Neural progenitor cell (in vitro differentiated cells): ENCODE measurements around the gene TMPRSS4. TPM values are rescaled to one million over a fixed set of nuclear protein-coding genes. Genes with fewer than 3 reads are reported as not detected.

Experiments used
- DNase-seq: peaks from one replicate; pipeline ENCODE4 v3.0.0-alpha.2; 2016; ENCODE audit warnings: low spot score
- H2AFZ ChIP-seq: fragments of 200-600 bp; sonication (generic); replicated peaks from 2 replicates; pipeline ENCODE4 v1.6.1; 2016; ENCODE audit warnings: antibody characterized with exemption
- H3F3A ChIP-seq: fragments of 200-600 bp; sonication (generic); 2 replicates; pipeline ENCODE4 v1.6.1; 2016; ENCODE audit warnings: antibody characterized with exemption, low read depth
- H3K27ac ChIP-seq: fragments of 200-600 bp; sonication (generic); 2 replicates; pipeline ENCODE4 v1.5.1; 2016; ENCODE audit warnings: mild to moderate bottlenecking
- H3K27me3 ChIP-seq: fragments of 200-600 bp; sonication (generic); 2 replicates; pipeline ENCODE4 v1.6.1; 2016; ENCODE audit warnings: mild to moderate bottlenecking, moderate library complexity
- H3K36me3 ChIP-seq: fragments of 200-600 bp; sonication (generic); 2 replicates; pipeline ENCODE4 v1.5.1; 2016
- H3K4me1 ChIP-seq: fragments of 200-600 bp; sonication (generic); 2 replicates; pipeline ENCODE4 v1.6.1; 2016; ENCODE audit warnings: mixed run types
- H3K4me2 ChIP-seq: fragments of 200-600 bp; sonication (generic); 2 replicates; pipeline ENCODE4 v1.6.1; 2016
- H3K4me3 ChIP-seq: fragments of 200-600 bp; sonication (generic); 2 replicates; pipeline ENCODE4 v1.5.1; 2016
- H3K79me2 ChIP-seq: fragments of 200-600 bp; sonication (generic); 2 replicates; pipeline ENCODE4 v1.6.1; 2016; ENCODE audit warnings: low read depth
- H3K9ac ChIP-seq: fragments of 200-600 bp; sonication (generic); 2 replicates; pipeline ENCODE4 v1.6.1; 2016
- H3K9me3 ChIP-seq: fragments of 200-600 bp; sonication (generic); 2 replicates; pipeline ENCODE4 v1.5.1; 2016; ENCODE audit warnings: low read depth
- H4K20me1 ChIP-seq: fragments of 200-600 bp; sonication (generic); 2 replicates; pipeline ENCODE4 v1.6.1; 2016; ENCODE audit warnings: low read depth
- H3K27ac Mint-ChIP-seq: 3 replicates; pipeline ENCODE4 v1.8.0; 2021; ENCODE audit warnings: mixed read lengths
- H3K27me3 Mint-ChIP-seq: 2 replicates; pipeline ENCODE4 v1.8.0; 2022; ENCODE audit warnings: low read depth, mild to moderate bottlenecking, inconsistent platforms, moderate library complexity, mixed read lengths; ENCODE audit not compliant: insufficient read depth
- H3K36me3 Mint-ChIP-seq: 3 replicates; pipeline ENCODE4 v1.8.0; 2021; ENCODE audit warnings: mixed read lengths
- H3K4me1 Mint-ChIP-seq: 3 replicates; pipeline ENCODE4 v1.8.0; 2021; ENCODE audit warnings: mixed read lengths
- H3K4me3 Mint-ChIP-seq: 3 replicates; pipeline ENCODE4 v1.8.0; 2021; ENCODE audit warnings: mild to moderate bottlenecking, moderate library complexity, mixed read lengths
- H3K9me3 Mint-ChIP-seq: 3 replicates; pipeline ENCODE4 v1.8.0; 2020; ENCODE audit warnings: mixed read lengths
- CTCF ChIP-seq: fragments of 200-600 bp; sonication (generic); IDR thresholded peaks from 2 replicates; pipeline ENCODE4 v1.5.1; 2017; ENCODE audit warnings: antibody characterized with exemption, mild to moderate bottlenecking
- EZH2 ChIP-seq: fragments of 200-600 bp; sonication (generic); IDR thresholded peaks from 2 replicates; pipeline ENCODE4 v1.6.1; 2017; ENCODE audit warnings: antibody characterized with exemption, mild to moderate bottlenecking, moderate library complexity
- EZH2phosphoT487 ChIP-seq: fragments of 200-600 bp; sonication (generic); IDR thresholded peaks from 2 replicates; pipeline ENCODE4 v1.6.1; 2017; ENCODE audit warnings: antibody characterized with exemption
- total RNA-seq: library from RNA; depleted of rRNA; stranded (reverse); fragments of >200 nt; gene quantifications from 2 replicates; pipeline ENCODE4 v1.2.3, GENCODE V29; 2015; ENCODE audit warnings: low replicate concordance

The TMPRSS4 gene
- total RNA-seq, 1 donor from 2014 or later = not detected

DNA sequence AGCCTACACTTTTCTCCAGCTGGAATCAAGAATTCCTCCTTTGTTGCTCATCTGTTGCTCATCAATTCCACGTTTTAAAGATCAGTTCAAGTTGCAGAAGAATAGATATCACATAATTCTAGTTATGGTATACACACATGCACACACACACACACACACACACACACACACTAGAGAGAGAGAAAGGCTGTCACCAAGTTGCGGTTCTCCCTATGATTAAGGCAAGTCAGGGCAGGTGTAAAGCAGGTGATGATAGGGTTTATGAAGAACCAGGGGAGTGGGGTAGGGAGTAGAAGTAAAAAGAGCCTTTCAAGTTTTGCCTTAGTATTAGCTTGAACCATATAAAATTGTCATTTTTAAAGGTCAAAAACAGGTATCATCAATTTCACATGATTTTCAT is 31.7 kb upstream of the TMPRSS4 start:
- Mint-ChIP-seq H3K27ac (no peak overlapping the region), H3K36me3 (no peaks in the 10 kb centered on the region), H3K4me3 (no peak overlapping the region), H3K4me1 (no peaks in the 10 kb centered on the region), H3K9me3 (no peaks in the 10 kb centered on the region), H3K27me3 (no peaks in the 10 kb centered on the region)
- Histone ChIP-seq H3K27ac (no peak overlapping the region), H3K79me2 (no peaks in the 10 kb centered on the region), H3K27me3 (no peaks in the 10 kb centered on the region), H2AFZ (no peak overlapping the region), H3K4me2 (no peak overlapping the region), H3F3A (no peaks in the 10 kb centered on the region), H3K9ac (no peak overlapping the region), H3K9me3 (no peaks in the 10 kb centered on the region), H3K36me3 (no peaks in the 10 kb centered on the region), H3K4me1 (no peaks in the 10 kb centered on the region), H4K20me1 (no peaks in the 10 kb centered on the region), H3K4me3 (no peak overlapping the region)
- TF ChIP-seq EZH2phosphoT487 (no peak), EZH2 (no peak), CTCF (no peak)
- DNase-seq = no peak

DNA sequence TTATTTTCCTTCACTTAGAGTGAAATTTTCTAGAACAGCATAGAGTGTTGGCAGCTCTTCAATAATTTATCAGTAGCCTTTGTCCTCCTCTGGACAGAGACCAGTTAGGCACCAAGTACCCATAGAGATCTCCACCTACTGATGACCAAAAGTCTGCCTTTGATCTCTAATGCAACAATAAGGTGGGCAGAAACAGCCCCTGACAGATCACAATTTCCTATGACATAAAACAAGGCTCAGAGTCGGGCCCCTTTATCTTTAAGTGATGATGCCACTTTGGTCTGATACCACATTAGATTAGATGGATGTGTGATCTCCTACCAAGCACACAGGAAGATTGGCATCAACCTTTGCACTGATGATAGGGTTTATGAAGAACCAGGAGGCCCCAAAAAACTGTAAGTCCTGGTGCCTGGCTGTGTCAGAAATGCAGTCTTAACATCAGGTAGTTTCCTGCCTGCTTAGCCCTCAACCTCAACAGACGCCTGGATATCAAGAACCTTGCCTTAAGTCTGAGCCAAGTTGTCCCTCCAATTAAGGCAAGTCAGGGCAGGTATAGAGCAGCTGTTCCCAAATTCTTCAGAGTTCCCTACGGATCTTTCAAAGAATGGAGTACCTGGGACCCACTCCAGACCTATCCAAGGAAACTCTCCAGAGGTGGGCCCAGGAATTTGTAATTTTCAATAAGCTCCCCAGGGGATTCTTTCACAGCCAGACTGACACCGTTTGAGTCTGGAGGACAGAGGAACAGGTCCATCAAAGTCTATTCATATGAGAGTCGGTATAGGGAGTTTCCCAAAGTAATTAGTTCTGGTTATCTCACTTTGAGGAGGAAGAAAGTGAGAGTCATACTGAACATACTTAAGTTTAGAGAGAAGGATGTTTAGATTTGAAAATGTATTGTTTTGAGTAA is 30.6 kb upstream of the TMPRSS4 start:
- Histone ChIP-seq H3K36me3 (no peaks in the 10 kb centered on the region), H3K4me2 (no peak overlapping the region), H3K4me3 (no peak overlapping the region), H3K9ac (no peak overlapping the region), H4K20me1 (no peaks in the 10 kb centered on the region), H3K27me3 (no peaks in the 10 kb centered on the region), H3K9me3 (no peaks in the 10 kb centered on the region), H2AFZ (no peak overlapping the region), H3K79me2 (no peaks in the 10 kb centered on the region), H3F3A (no peaks in the 10 kb centered on the region), H3K4me1 (no peaks in the 10 kb centered on the region), H3K27ac (no peak overlapping the region)
- no peak for DNase-seq
- Mint-ChIP-seq H3K4me3 (no peak overlapping the region), H3K36me3 (no peaks in the 10 kb centered on the region), H3K9me3 (no peaks in the 10 kb centered on the region), H3K27ac (no peak overlapping the region), H3K27me3 (no peaks in the 10 kb centered on the region), H3K4me1 (no peaks in the 10 kb centered on the region)
- no peak for TF ChIP-seq EZH2phosphoT487
- no peak for TF ChIP-seq EZH2
- TF ChIP-seq CTCF = no peak

DNA sequence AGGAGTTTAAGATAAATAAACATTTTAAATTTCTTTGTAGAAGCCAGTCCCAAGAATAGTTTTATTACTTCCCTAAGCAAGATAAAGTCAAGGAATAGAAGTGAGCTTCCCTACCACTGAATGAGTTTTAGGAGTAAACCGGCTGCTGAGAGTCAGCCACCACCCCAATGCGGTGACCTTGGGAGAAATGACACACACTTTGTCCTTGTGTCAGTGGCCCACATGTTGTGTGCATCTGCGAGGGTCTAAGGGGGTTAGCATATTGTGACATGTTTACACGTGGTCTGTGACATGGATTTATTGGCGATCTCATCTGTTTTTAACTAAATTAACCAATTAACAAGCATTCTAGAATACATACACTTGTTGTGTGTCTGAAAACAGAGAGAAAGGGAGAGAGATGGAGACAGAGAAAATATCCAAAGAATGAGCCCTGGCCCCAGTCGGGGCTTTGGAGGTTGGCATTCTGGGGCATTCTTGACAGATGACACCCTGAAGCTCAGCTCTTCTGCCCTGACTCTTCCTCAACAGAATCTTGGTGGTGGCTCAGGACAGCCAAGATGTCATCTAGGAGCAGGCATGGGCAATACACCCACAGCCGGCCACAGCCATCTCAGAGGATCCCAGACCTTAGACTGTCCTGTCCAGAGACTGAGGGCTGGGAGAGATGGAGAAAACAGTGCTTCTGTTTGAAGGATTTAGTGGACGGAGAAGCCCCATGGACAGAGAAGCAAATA is 29.7 kb upstream of the TMPRSS4 start:
- no peaks in the 10 kb centered on the region for H3K4me1 ChIP-seq
- H3K27ac Mint-ChIP-seq = no peak overlapping the region
- no peak overlapping the region for H3K4me2 ChIP-seq
- no peaks in the 10 kb centered on the region for H3K9me3 ChIP-seq
- no peak overlapping the region for H3K27ac ChIP-seq
- no peaks in the 10 kb centered on the region for H4K20me1 ChIP-seq
- no peaks in the 10 kb centered on the region for H3K36me3 Mint-ChIP-seq
- H3K27me3 Mint-ChIP-seq = no peaks in the 10 kb centered on the region
- no peak overlapping the region for H2AFZ ChIP-seq
- H3K4me3 Mint-ChIP-seq = no peak overlapping the region
- H3K27me3 ChIP-seq = no peaks in the 10 kb centered on the region
- no peak for DNase-seq
- H3K9ac ChIP-seq = no peak overlapping the region
- H3K4me1 Mint-ChIP-seq = no peaks in the 10 kb centered on the region
- H3K36me3 ChIP-seq = no peaks in the 10 kb centered on the region
- no peaks in the 10 kb centered on the region for H3F3A ChIP-seq
- H3K4me3 ChIP-seq = no peak overlapping the region
- no peak for TF ChIP-seq EZH2phosphoT487
- TF ChIP-seq EZH2 = no peak
- no peak for TF ChIP-seq CTCF
- no peaks in the 10 kb centered on the region for H3K9me3 Mint-ChIP-seq
- no peaks in the 10 kb centered on the region for H3K79me2 ChIP-seq
